ENCODE measurements around the gene OXCT2. TPM values are rescaled to one million over a fixed set of nuclear protein-coding genes. Genes with fewer than 3 reads are reported as not detected.
"Not testable (repeated sequence)": the region's sequence is repeated elsewhere in the genome, so short reads cannot be mapped to it uniquely, and the experiment has no call there.

Gene OXCT2
- total and polyA plus RNA-seq, 8 donors, result 0.53 to 4.8 (median 1.5) TPM; not detected in 3

DNA sequence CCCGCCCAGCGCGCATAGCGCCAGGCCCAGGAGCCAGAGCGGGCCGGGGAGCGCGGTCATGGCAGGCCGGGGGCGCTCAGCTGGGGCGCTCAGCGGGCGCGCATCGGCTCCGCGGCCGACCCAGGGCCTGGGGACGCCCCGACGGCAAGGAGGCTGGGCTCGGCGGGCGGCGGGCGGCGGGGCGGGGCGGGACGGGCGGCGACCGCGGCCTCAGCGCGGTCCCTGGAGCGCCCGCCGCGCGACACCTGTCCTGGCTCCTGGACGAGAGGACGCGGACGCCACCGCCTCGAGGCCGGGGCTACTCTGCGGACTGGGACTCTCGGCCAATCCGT is 17.2 kb upstream of the OXCT2 start:
- TF ChIP-seq POLR2AphosphoS5 (IDR thresholded peaks at IDR 0.05), result no peak
- no peak for TF ChIP-seq POLR2A (IDR thresholded peaks at IDR 0.05)
- TF ChIP-seq, protein P1, sequence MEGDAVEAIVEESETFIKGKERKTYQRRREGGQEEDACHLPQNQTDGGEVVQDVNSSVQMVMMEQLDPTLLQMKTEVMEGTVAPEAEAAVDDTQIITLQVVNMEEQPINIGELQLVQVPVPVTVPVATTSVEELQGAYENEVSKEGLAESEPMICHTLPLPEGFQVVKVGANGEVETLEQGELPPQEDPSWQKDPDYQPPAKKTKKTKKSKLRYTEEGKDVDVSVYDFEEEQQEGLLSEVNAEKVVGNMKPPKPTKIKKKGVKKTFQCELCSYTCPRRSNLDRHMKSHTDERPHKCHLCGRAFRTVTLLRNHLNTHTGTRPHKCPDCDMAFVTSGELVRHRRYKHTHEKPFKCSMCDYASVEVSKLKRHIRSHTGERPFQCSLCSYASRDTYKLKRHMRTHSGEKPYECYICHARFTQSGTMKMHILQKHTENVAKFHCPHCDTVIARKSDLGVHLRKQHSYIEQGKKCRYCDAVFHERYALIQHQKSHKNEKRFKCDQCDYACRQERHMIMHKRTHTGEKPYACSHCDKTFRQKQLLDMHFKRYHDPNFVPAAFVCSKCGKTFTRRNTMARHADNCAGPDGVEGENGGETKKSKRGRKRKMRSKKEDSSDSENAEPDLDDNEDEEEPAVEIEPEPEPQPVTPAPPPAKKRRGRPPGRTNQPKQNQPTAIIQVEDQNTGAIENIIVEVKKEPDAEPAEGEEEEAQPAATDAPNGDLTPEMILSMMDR (IDR thresholded peaks at IDR 0.05), result no peak
- TF ChIP-seq EP300 (IDR thresholded peaks at IDR 0.05), result no peak
- no peak for DNase-seq
- Histone ChIP-seq H3K4me1 (peaks cover 13 to 22% (median 18%) of the 10 kb centered on the region in 4 donors), H3K27me3 (peaks cover 0 to 47% (median 23%) of the 10 kb centered on the region in 3 donors), H3K9me3 (no peaks in the 10 kb centered on the region), H3K27ac (peak overlapping the region in 4 of 5 donors; percentile 17 to 82 (median 74)), H3K36me3 (no peaks in the 10 kb centered on the region), H3K4me3 (peak overlapping the region; percentile 57 to 74 (median 67))
- WGBS, 5 donors, result 2 to 3% (median 3%) methylated on average over 23 to 51 of the region's 51 CpGs; no CpG with 5 or more reads in 2 of the 5 donors
- intact Hi-C loops (cut with DNase I; ENCODE audit: low total_unique reads), result no loop called here

DNA sequence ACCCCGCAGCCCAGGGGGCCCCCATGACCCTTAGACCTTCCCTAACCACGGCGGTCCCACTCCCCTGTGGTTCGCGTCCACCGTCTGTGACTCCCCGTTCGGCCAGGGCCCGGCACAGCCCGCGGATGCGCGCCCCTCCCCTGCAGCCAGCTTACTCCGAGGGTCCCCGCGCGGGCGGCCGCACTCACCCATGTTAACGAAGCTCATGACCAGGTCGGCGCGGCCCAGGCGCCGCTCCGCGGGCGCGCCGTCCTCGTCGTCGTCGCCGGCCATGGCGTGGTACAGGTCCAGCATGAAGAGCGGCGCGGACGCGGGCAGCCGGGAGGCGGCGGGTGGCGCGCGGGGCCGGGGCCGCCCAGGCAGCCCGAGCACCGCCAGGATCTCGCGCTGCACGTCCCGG is 16.8 kb upstream of the OXCT2 start:
- H3K36me3 ChIP-seq; H3K9me3 ChIP-seq; intact Hi-C loops (cut with DNase I; ENCODE audit: low total_unique reads); H3K27ac ChIP-seq: not testable (repeated sequence)
- Histone ChIP-seq H3K27me3 (peaks cover 0 to 47% (median 23%) of the 10 kb centered on the region in 3 donors), H3K4me1 (peaks cover 13 to 22% (median 18%) of the 10 kb centered on the region in 4 donors), H3K4me3 (peak overlapping the region; percentile 57 to 74 (median 67))
- DNase-seq, result peak in 1 of 2 donors; percentile 20
- 5 to 24% (median 6%) methylated on average over 7 to 53 of the region's 55 CpGs for WGBS, 5 donors

DNA sequence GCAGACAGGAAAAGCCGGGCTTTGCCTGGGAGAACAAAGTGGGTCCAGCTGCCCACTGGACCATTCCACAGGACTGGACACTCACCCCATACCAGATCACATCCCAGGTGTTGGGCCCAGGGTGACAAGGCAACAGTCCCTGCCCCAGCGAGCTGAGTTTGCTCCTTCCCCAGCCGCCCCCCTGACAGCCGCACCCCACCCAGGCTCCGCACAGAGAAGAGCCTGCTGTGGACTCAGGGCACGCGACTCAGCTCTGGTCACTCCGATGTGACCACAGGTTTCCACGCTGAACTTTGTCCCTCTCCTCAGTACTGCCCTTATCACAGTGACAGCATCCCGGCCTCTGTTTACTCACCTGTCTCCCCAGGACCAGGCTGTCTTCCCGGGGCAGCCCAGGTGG is 16.3 kb upstream of the OXCT2 start:
- no peak for DNase-seq
- Histone ChIP-seq H3K36me3 (no peaks in the 10 kb centered on the region), H3K4me1 (peaks cover 13 to 22% (median 18%) of the 10 kb centered on the region in 4 donors), H3K27me3 (peaks cover 0 to 47% (median 23%) of the 10 kb centered on the region in 3 donors), H3K4me3 (peak overlapping the region in 2 of 4 donors; percentile 57 to 70), H3K9me3 (no peaks in the 10 kb centered on the region), H3K27ac (no peak overlapping the region)
- intact Hi-C loops (cut with DNase I; ENCODE audit: low total_unique reads), result no loop called here
- WGBS, 5 donors, result 43 to 65% (median 45%) methylated on average over 4 to 11 of the region's 11 CpGs
- TF ChIP-seq EP300 (IDR thresholded peaks at IDR 0.05) (no peak), POLR2A (IDR thresholded peaks at IDR 0.05) (no peak), POLR2AphosphoS5 (IDR thresholded peaks at IDR 0.05) (no peak)
- TF ChIP-seq, protein P1 (IDR thresholded peaks at IDR 0.05), result no peak

DNA sequence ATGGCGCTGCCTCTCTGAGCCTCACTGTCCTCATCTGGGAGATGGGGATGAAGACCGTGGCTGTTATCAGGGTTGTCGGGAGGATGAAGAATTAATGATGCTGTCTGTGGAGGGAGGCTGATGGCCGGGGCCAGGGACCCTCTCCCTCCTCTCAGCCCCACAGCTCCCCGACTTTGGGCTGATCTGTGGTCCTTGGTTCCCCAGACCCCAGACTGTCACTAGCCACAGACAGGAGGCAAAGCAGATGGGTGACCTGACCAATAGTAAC is 15.9 kb upstream of the OXCT2 start:
- H3K36me3 ChIP-seq; H3K9me3 ChIP-seq; intact Hi-C loops (cut with DNase I; ENCODE audit: low total_unique reads); H3K4me3 ChIP-seq; DNase-seq; H3K27ac ChIP-seq: not testable (repeated sequence)
- Histone ChIP-seq H3K27me3 (peaks cover 0 to 47% (median 23%) of the 10 kb centered on the region in 3 donors), H3K4me1 (peaks cover 13 to 22% (median 18%) of the 10 kb centered on the region in 4 donors)
- 87 to 95% (median 91%) methylated on average over 2 to 5 of the region's 5 CpGs for WGBS, 5 donors

DNA sequence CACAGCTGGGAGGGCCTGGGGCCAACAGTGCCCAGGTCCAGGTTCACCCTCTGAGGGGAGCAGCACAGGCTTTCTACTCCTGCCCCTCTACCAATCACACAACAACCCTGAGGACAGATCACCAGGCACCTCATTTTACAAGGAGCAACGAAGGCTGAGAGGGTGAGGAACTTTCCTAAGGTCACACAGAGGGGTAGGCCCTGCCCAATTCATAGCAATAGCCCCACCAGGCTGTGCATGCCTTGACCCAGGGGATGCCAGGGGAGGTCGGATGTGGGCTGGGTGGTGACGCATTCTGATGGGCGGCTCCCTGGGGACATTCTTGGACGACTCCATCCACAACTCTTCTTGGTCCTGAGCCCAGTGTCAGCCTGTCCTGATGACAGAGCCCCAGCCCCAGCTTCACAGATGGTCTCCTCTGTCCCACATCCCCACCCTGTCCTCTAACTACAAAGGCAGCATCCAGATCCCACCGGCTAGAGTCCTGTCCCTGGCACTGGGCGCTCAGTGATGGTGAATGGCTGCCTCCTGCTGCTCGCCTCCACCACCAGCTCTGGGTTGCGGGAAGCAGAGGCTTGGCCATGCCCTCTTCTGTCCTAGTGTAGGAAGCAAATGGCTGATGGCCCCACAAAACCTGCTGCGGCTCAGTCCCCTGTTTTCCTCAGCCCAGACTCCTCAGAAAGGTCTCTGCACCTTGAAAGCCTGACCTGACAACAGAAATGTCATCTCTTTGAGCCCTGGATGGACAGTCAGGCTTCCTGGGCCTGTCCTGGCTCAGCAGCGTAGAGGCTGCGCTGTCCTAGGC is 15.4 kb upstream of the OXCT2 start:
- Histone ChIP-seq H3K4me1 (peaks cover 13 to 22% (median 18%) of the 10 kb centered on the region in 4 donors), H3K27me3 (peaks cover 0 to 44% (median 23%) of the 10 kb centered on the region in 3 donors)
- intact Hi-C loops (cut with DNase I; ENCODE audit: low total_unique reads); H3K27ac ChIP-seq; DNase-seq; H3K4me3 ChIP-seq; H3K36me3 ChIP-seq; H3K9me3 ChIP-seq: not testable (repeated sequence)
- 89 to 97% (median 93%) methylated on average over 4 to 10 of the region's 12 CpGs for WGBS, 5 donors

DNA sequence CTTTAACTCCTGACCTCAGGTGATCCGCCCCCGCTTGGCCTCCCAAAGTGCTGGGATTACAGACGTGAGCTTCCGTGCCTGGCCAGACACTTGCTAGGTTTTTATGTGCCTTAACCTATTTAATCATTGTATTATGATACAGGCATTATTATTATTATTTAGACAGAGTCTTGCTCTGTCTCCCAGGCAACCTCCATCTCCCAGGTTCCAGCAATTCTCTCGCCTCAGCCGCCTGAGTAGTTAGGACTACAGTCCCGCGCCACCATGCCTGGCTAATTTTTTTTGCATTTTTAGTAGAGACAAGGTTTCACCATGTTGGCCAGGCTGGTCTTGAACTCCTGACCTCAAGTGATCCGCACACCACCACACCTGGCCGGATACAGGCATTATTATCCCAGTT is 11.5 kb upstream of the OXCT2 start:
- H3K27ac ChIP-seq; H3K36me3 ChIP-seq; H3K4me1 ChIP-seq; H3K9me3 ChIP-seq; H3K4me3 ChIP-seq; intact Hi-C loops (cut with DNase I; ENCODE audit: low total_unique reads); DNase-seq: not testable (repeated sequence)
- 91 to 95% (median 93%) methylated on average over 10 of the region's 10 CpGs for WGBS, 5 donors
- H3K27me3 ChIP-seq, result peaks cover 0 to 11% (median 7%) of the 10 kb centered on the region in 3 donors
